HepG2 (cell line): ENCODE measurements around the gene SKI. TPM values are rescaled to one million over a fixed set of nuclear protein-coding genes. Genes with fewer than 3 reads are reported as not detected.

ENCODE experiments used
- ATAC-seq: fragments of 200-7000 bp; cut with Tn5 transposase; 3 replicates; pipeline ENCODE4 v1.9.1; 2020; ENCODE audit warnings: mild to moderate bottlenecking, moderate library complexity
- BruUV-seq: library from RNA; stranded (reverse); fragments of 400-500 nt; replicated peaks from 2 replicates; lab custom pipeline; 2021; lab: Mats Ljungman, UMichigan
- CTCF ChIA-PET: fragments of 300-600 bp; formaldehyde crosslinking; extraction: SDS; loops from one replicate; lab custom pipeline; 2021; ENCODE audit warnings: low total read pairs, inconsistent platforms, low intra/inter-chr PET ratio; lab: Yijun Ruan, JAX
- POLR2A ChIA-PET: fragments of 350-600 bp; sonication (Branson Sonifier 250); formaldehyde crosslinking; loops from one replicate; lab custom pipeline; 2020; ENCODE audit warnings: antibody characterized with exemption, inconsistent platforms; lab: Yijun Ruan, JAX
- DNase-seq: peaks from one replicate; pipeline ENCODE4 v3.0.0-alpha.2; 2015; ENCODE audit warnings: low spot score
- FAIRE-seq: peaks from 3 replicates; lab custom pipeline; 2011; peaks lifted over from hg19 to GRCh38; lab: Jason Lieb, UNC
- H2AFZ ChIP-seq: one replicate; pipeline ENCODE4 v1.6.1; 2011; ENCODE audit warnings: low read length, inconsistent platforms
- H3K27ac ChIP-seq: fragments of 300-600 bp; 3 replicates; pipeline ENCODE4 v1.8.0; 2011; ENCODE audit warnings: mixed run types, mild to moderate bottlenecking, mixed read lengths, low read length, inconsistent platforms; ENCODE audit not compliant: insufficient read depth; ENCODE audit errors: extremely low read length
- H3K27me3 ChIP-seq, 2 experiments: fragments of 200-600 bp in 1 of 2; 2 replicates in 1 of 2; 3 replicates in 1 of 2; pipeline versions ENCODE4 v1.6.0 to v1.8.0; 2011; ENCODE audit warnings: low read length in 2 of 2, mild to moderate bottlenecking in 2 of 2, moderate library complexity in 2 of 2, inconsistent platforms in 1 of 2; ENCODE audit not compliant: insufficient read depth in 2 of 2, control insufficient read depth in 1 of 2
- H3K36me3 ChIP-seq, 2 experiments: fragments of 200-600 bp in 1 of 2; replicated peaks in 1 of 2; 2 replicates in 1 of 2; 3 replicates in 1 of 2; pipeline versions ENCODE4 v1.5.1 to v1.8.0; 2011; ENCODE audit warnings: low read length in 2 of 2, inconsistent platforms in 1 of 2; ENCODE audit not compliant: insufficient read depth in 2 of 2, control insufficient read depth in 1 of 2
- H3K4me1 ChIP-seq: 2 replicates; pipeline ENCODE4 v1.5.1; 2012; ENCODE audit warnings: low read length, inconsistent platforms; ENCODE audit not compliant: insufficient read depth
- H3K4me2 ChIP-seq: 2 replicates; pipeline ENCODE4 v1.6.0; 2011; ENCODE audit warnings: low read depth, low read length, inconsistent platforms
- H3K4me3 ChIP-seq, 3 experiments: fragments of 200-600 bp in 1 of 3; sonication (generic), shearing (Covaris generic) in 1 of 3; replicated peaks in 1 of 3; 2 replicates each; pipeline ENCODE4 v1.5.1; 2011 to 2016; ENCODE audit warnings: low read length in 3 of 3, inconsistent platforms in 2 of 3, low read depth in 2 of 3, mild to moderate bottlenecking in 2 of 3, control low read depth in 1 of 3, mixed read lengths in 1 of 3; ENCODE audit not compliant: insufficient read depth in 1 of 3
- H3K79me2 ChIP-seq: one replicate; pipeline ENCODE4 v1.6.1; 2011; ENCODE audit warnings: low read length, inconsistent platforms; ENCODE audit not compliant: insufficient read depth
- H3K9ac ChIP-seq: 2 replicates; pipeline ENCODE4 v1.6.0; 2011; ENCODE audit warnings: mild to moderate bottlenecking, low read depth, low read length, inconsistent platforms; ENCODE audit not compliant: insufficient read depth
- H3K9me3 ChIP-seq: 2 replicates; pipeline ENCODE4 v1.5.1; 2012; ENCODE audit warnings: mild to moderate bottlenecking, low read length
- H4K20me1 ChIP-seq: 2 replicates; pipeline ENCODE4 v1.6.0; 2011; ENCODE audit warnings: inconsistent platforms, mild to moderate bottlenecking, low read length, moderate library complexity; ENCODE audit not compliant: insufficient read depth
- CHD2 ChIP-seq: IDR thresholded peaks from 2 replicates; pipeline ENCODE4 v1.6.1; 2011; ENCODE audit warnings: low read depth, low read length, improper control_type of control experiment
- GATAD2A ChIP-seq: IDR thresholded peaks from 2 replicates; pipeline ENCODE4 v1.6.1; 2016
- KDM2A ChIP-seq: sonication (generic); formaldehyde crosslinking; IDR thresholded peaks from 2 replicates; pipeline ENCODE4 v1.4.0; 2020; ENCODE audit warnings: low read depth, missing genetic modification reagents, borderline replicate concordance
- WGBS: methylation state at CpG from one replicate; pipeline ENCODE4 v1.1.6; 2017; ENCODE audit warnings: low lambda C conversion rate; 5-methylcytosine and 5-hydroxymethylcytosine counted together
- in situ Hi-C: cut with HindIII; loops from 2 replicates; pipeline ENCODE4 v1.10.0; 2017; ENCODE audit warnings: low pct_unique_long_range_greater_than_20kb; ENCODE audit not compliant: extremely low pct_ligation_motif_present
- intact Hi-C: fragments of 100-400 bp; cut with micrococcal nuclease; formaldehyde crosslinking; loops from one replicate; pipeline ENCODE4 v1.10.0; 2022; ENCODE audit not compliant: unreplicated experiment
- polyA plus RNA-seq, 8 experiments: library from polyadenylated mRNA; depleted of rRNA in 3 of 8; stranded (reverse) in 7 of 8; unstranded in 1 of 8; fragments of >200 nt; fragmentation: Illumina TruSeq in 4 of 8; extraction: Trizol in 4 of 8; gene quantifications; 2 replicates each; pipeline versions ENCODE4 v1.2.1 to v1.2.3, GENCODE V29; 2011 to 2016; ENCODE audit warnings: low read depth in 4 of 8, missing spikeins in 1 of 8, mixed read lengths in 1 of 8; ENCODE audit not compliant: insufficient read depth in 1 of 8
- total RNA-seq, 5 experiments: library from RNA; depleted of rRNA; stranded (reverse); fragments of >200 nt; fragmentation: Illumina TruSeq; extraction: Trizol; gene quantifications; 2 replicates each; pipeline ENCODE4 v1.2.3, GENCODE V29; 2016; ENCODE audit warnings: low read depth in 1 of 5
- TF ChIP-seq, protein P1 (sequence below): sonication (generic); formaldehyde crosslinking; IDR thresholded peaks from 2 replicates; pipeline ENCODE4 v1.4.0; 2020; ENCODE audit warnings: mild to moderate bottlenecking, missing genetic modification reagents
- TF ChIP-seq, protein P2 (sequence below): sonication (generic); formaldehyde crosslinking; IDR thresholded peaks from 2 replicates; pipeline ENCODE4 v1.4.0; 2020; ENCODE audit warnings: missing genetic modification reagents

SKI gene
- total and polyA plus RNA-seq, 2 of the 13 experiments (the other 11 are each of a cell fraction or from before 2014, with no cell fraction given): 4.7 to 6.9 TPM

DNA sequence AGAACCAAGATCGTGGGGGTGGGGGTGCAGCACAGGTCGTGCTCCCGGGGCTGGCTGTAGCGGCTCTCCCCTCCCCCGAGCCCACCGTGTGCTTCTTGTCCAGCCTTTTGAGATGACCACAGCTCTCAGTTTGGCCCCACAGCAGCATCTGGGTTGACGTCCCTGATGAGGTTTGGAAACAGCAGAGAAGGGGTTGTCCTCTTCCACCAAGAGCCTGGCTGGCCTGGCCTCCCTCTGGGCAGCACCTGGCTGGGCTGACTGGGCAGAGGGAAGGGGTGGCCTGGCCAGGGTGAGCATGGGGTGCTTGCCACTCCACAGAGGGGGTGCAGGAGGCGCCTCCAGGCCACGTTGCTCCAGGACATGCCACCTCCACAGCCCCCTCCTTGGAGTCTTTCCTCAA lies 61.5 kb downstream of the SKI start (continued):
- TF ChIP-seq, protein P1, sequence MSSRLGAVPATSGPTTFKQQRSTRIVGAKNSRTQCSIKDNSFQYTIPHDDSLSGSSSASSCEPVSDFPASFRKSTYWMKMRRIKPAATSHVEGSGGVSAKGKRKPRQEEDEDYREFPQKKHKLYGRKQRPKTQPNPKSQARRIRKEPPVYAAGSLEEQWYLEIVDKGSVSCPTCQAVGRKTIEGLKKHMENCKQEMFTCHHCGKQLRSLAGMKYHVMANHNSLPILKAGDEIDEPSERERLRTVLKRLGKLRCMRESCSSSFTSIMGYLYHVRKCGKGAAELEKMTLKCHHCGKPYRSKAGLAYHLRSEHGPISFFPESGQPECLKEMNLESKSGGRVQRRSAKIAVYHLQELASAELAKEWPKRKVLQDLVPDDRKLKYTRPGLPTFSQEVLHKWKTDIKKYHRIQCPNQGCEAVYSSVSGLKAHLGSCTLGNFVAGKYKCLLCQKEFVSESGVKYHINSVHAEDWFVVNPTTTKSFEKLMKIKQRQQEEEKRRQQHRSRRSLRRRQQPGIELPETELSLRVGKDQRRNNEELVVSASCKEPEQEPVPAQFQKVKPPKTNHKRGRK: no peak
- TF ChIP-seq GATAD2A (CRISPR knock-in tag) (no peak), CHD2 (no peak)
- TF ChIP-seq, protein P2, sequence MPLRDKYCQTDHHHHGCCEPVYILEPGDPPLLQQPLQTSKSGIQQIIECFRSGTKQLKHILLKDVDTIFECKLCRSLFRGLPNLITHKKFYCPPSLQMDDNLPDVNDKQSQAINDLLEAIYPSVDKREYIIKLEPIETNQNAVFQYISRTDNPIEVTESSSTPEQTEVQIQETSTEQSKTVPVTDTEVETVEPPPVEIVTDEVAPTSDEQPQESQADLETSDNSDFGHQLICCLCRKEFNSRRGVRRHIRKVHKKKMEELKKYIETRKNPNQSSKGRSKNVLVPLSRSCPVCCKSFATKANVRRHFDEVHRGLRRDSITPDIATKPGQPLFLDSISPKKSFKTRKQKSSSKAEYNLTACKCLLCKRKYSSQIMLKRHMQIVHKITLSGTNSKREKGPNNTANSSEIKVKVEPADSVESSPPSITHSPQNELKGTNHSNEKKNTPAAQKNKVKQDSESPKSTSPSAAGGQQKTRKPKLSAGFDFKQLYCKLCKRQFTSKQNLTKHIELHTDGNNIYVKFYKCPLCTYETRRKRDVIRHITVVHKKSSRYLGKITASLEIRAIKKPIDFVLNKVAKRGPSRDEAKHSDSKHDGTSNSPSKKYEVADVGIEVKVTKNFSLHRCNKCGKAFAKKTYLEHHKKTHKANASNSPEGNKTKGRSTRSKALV: no peak

DNA sequence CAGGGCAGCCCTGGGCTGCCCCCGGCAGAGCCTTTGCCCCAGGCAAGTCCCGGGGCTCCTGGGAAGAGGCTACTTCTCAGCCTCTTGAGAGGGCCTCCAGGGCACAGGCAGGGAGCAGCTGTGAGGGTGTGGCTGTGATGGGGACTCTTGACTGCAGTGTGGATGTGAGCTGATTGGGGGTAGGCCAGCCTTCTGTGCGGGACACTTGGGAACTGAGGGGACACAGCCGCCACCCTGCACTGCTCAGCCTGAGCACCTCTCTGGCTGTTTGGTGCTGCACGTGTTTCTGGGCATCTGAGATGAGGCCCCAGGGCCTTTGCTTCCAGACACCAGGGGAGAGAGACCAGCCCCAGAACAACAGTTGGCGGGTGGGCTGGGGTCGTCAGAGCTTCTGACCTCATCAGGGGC lies 62.1 kb downstream of the SKI start:
- no TSS peak for BruUV-seq
- Histone ChIP-seq H3K4me1 (peaks cover under 1% of the 10 kb centered on the region; the same call in 1 of the 2 replicates), H3K4me2 (no peak overlapping the region), H3K36me3 (peaks cover 2 to 10% of the 10 kb centered on the region in 2 experiments; a peak in 1 of 5 replicates), H4K20me1 (peaks cover 28% of the 10 kb centered on the region; the same call in 1 of the 2 replicates), H3K9ac (no peak overlapping the region), H3K4me3 (no peak overlapping the region), H3K27ac (no peak overlapping the region), H2AFZ (no peak overlapping the region), H3K27me3 (no peaks in the 10 kb centered on the region), H3K79me2 (peaks cover 68% of the 10 kb centered on the region), H3K9me3 (no peaks in the 10 kb centered on the region)
- FAIRE-seq (no peak), DNase-seq (no peak), ATAC-seq (no peak)
- ChIA-PET CTCF (no interaction called here), POLR2A (no interaction called here)
- WGBS: 85% methylated on average over 2 of the region's 7 CpGs
- in situ Hi-C loops: no loop called here
- intact Hi-C loops: no loop called here
- no peak for TF ChIP-seq KDM2A (CRISPR knock-in tag)
